ENCODE measurements around the gene C2CD2L. TPM values are rescaled to one million over a fixed set of nuclear protein-coding genes. Genes with fewer than 3 reads are reported as not detected.

The C2CD2L gene
- total RNA-seq, 3 donors from 2014 or later (not counting 1 experiment from before 2014, with no cell fraction given): 20.3 to 27.7 (median 25.6) TPM

- Mint-ChIP-seq H3K36me3 (no peaks in the 10 kb centered on the region), H3K4me3 (peak overlapping the region; percentile 45), H3K27ac (peak overlapping the region; percentile 43 to 90), H3K9me3 (no peaks in the 10 kb centered on the region), H3K4me1 (peaks cover 0 to 32% of the 10 kb centered on the region in 2 donors), H3K27me3 (ENCODE audit: low read depth in 2 of 2) (no peaks in the 10 kb centered on the region)
- H3K27ac ChIP-seq (ENCODE audit: low read length): peak overlapping the region; percentile 61
- no peak for TF ChIP-seq CTCF (IDR thresholded peaks at IDR 0.05)
- 86% methylated on average over 6 of the region's 6 CpGs for WGBS (ENCODE audit: insufficient coverage)
- H3K9me3 ChIP-seq (ENCODE audit: control insufficient read depth, insufficient read depth, low read length): no peaks in the 10 kb centered on the region
- no peaks in the 10 kb centered on the region for H3K36me3 ChIP-seq (ENCODE audit: control insufficient read depth, insufficient read depth, low read length)
- no peaks in the 10 kb centered on the region for H3K27me3 ChIP-seq (ENCODE audit: control insufficient read depth, insufficient read depth, low read length)
- peaks cover 11% of the 10 kb centered on the region for H3K4me1 ChIP-seq (ENCODE audit: control insufficient read depth, insufficient read depth, low read length)
- H3K4me3 ChIP-seq (ENCODE audit: low read length): no peak overlapping the region
- DNase-seq (no peak), ATAC-seq (no peak)
- intact Hi-C loops (cut with micrococcal nuclease): loop anchor here (1.0 kb wide), 1 partner anchor 29 kb away; no protein-coding TSS in a partner anchor
Observed at GRCh38 chr11:119167933-119168332, 60.8 kb downstream of the C2CD2L start.

Other genes starting within 250 kb of the C2CD2L start
- 1 to 10 TPM in 1 of 3 donors, under 1 TPM in 2; 0.56 to 1.3 (median 0.86) TPM for gene CXCR5, start 223.5 kb upstream of the C2CD2L start, total RNA-seq
- 100 to 1,000 TPM; 221 to 255 (median 234) TPM for gene BCL9L, start 181.4 kb upstream of the C2CD2L start, total RNA-seq
- under 1 TPM in 2 of 3 donors, not detected in 1; 0.40 to 0.41 TPM for gene UPK2, start 151.0 kb upstream of the C2CD2L start, total RNA-seq
- not detected for gene FOXR1, start 135.6 kb upstream of the C2CD2L start, total RNA-seq
- gene CENATAC, start 109.2 kb upstream of the C2CD2L start, total RNA-seq: 100 to 1,000 TPM; 121 to 143 (median 122) TPM
- 1,000 to 10,000 TPM in 1 of 3 donors, 100 to 1,000 TPM in 2; 870 to 1,051 (median 887) TPM for gene RPS25, start 89.0 kb upstream of the C2CD2L start, total RNA-seq
- gene TRAPPC4, start 88.6 kb upstream of the C2CD2L start, total RNA-seq: 10 to 100 TPM; 71.4 to 84.5 (median 77.5) TPM
- gene SLC37A4, start 76.5 kb upstream of the C2CD2L start, total RNA-seq: 1 to 10 TPM; 4.6 to 7.7 (median 6.5) TPM
- gene HYOU1, start 50.1 kb upstream of the C2CD2L start, total RNA-seq: 100 to 1,000 TPM; 114 to 146 (median 123) TPM
- gene VPS11, start 39.5 kb upstream of the C2CD2L start, total RNA-seq: 100 to 1,000 TPM in 1 of 3 donors, 10 to 100 TPM in 2; 91.4 to 101 (median 91.7) TPM
- 10 to 100 TPM in 1 of 3 donors, 1 to 10 TPM in 2; 6.1 to 10.1 (median 6.7) TPM for gene HMBS, start 22.5 kb upstream of the C2CD2L start, total RNA-seq
- gene DPAGT1, start 5.5 kb upstream of the C2CD2L start, total RNA-seq: 10 to 100 TPM; 20.5 to 28.5 (median 24.4) TPM
- 10 to 100 TPM; 30.2 to 38.2 (median 31.5) TPM for gene HINFP, start 14.2 kb downstream of the C2CD2L start, total RNA-seq
- gene ABCG4, start 41.7 kb downstream of the C2CD2L start, total RNA-seq: under 1 TPM in 1 of 3 donors, not detected in 2; 0.09 TPM
- gene NLRX1, start 61.4 kb downstream of the C2CD2L start, total RNA-seq: 10 to 100 TPM; 12.4 to 16.4 (median 13.8) TPM
- under 1 TPM; 0.33 to 0.48 (median 0.40) TPM for gene NHERF4, start 78.1 kb downstream of the C2CD2L start, total RNA-seq
- gene CBL, start 99.0 kb downstream of the C2CD2L start, total RNA-seq: 10 to 100 TPM; 29.0 to 32.5 (median 30.1) TPM
- 1 to 10 TPM in 1 of 3 donors, under 1 TPM in 2; 0.11 to 2.0 (median 0.19) TPM for gene MCAM, start 209.8 kb downstream of the C2CD2L start, total RNA-seq
- gene RNF26, start 227.2 kb downstream of the C2CD2L start, total RNA-seq: 10 to 100 TPM; 18.0 to 21.8 (median 18.1) TPM
- gene C1QTNF5, start 233.5 kb downstream of the C2CD2L start, total RNA-seq: not detected
- gene MFRP, start 239.4 kb downstream of the C2CD2L start, total RNA-seq: not detected